ENCODE results near the gene TNFAIP2. TPM values are rescaled to one million over a fixed set of nuclear protein-coding genes. Genes with fewer than 3 reads are reported as not detected.

Gene TNFAIP2
- total and polyA plus RNA-seq, 4 donors = 65.6 to 519 (median 226) TPM

GRCh38 chr14:103091883-103092222, 31.4 kb upstream of the TNFAIP2 start:
- ATAC-seq (ENCODE audit: insufficient read depth, low FRiP score) = no peak
- peaks cover 0 to 20% (median 6%) of the 10 kb centered on the region in 5 donors for H3K4me1 ChIP-seq (ENCODE audit: control insufficient read depth in 5 of 5, insufficient read depth in 5 of 5, low read length in 5 of 5)
- H3K36me3 ChIP-seq (ENCODE audit: control insufficient read depth in 4 of 4, insufficient read depth in 4 of 4, low read length in 4 of 4) = no peaks in the 10 kb centered on the region
- H3K9ac ChIP-seq (ENCODE audit: insufficient read depth in 1 of 2, low read length in 2 of 2) = no peak overlapping the region
- H3K27ac ChIP-seq (ENCODE audit: low read depth in 1 of 2, low read length in 1 of 2) = peak overlapping the region in 1 of 2 donors; percentile 4
- peak overlapping the region; percentile 57 for H3K4me3 ChIP-seq
- WGBS, 2 donors = 57 to 59% methylated on average over 9 of the region's 9 CpGs
- no peak for TF ChIP-seq CTCF (IDR thresholded peaks at IDR 0.05; ENCODE audit: control extremely low read depth, extremely low read depth)
- H3K9me3 ChIP-seq (ENCODE audit: control insufficient read depth in 4 of 4, insufficient read depth in 3 of 4, low read length in 3 of 4) = peaks cover 0 to 2% (median 0%) of the 10 kb centered on the region in 4 donors
- no peak for DNase-seq
- peaks cover 0 to 4% (median 0%) of the 10 kb centered on the region in 3 donors for H3K27me3 ChIP-seq (ENCODE audit: control insufficient read depth in 3 of 3, insufficient read depth in 3 of 3, low read length in 2 of 3)

GRCh38 chr14:103093856-103094405, 29.3 kb upstream of the TNFAIP2 start:
- 76 to 85% methylated on average over 13 of the region's 13 CpGs for WGBS, 2 donors

GRCh38 chr14:103094406-103095209, 28.7 kb upstream of the TNFAIP2 start, which contains the start of gene EXOC3L4:
TSS of gene EXOC3L4 (plus strand) at chr14:103094725. CDS start at chr14:103100220, 5,495 bp downstream.
- Histone ChIP-seq H3K9me3 (ENCODE audit: control insufficient read depth in 4 of 4, insufficient read depth in 3 of 4, low read length in 3 of 4) (no peaks in the 10 kb centered on the region), H3K27ac (ENCODE audit: low read depth in 1 of 2, low read length in 1 of 2) (peak within 1 kb of the TSS in 1 of 2 donors; percentile 30), H3K9ac (ENCODE audit: insufficient read depth in 1 of 2, low read length in 2 of 2) (peak within 1 kb of the TSS in 1 of 2 donors; percentile 80), H3K27me3 (ENCODE audit: control insufficient read depth in 3 of 3, insufficient read depth in 3 of 3, low read length in 2 of 3) (no peaks in the 10 kb centered on the region), H3K4me1 (ENCODE audit: control insufficient read depth in 5 of 5, insufficient read depth in 5 of 5, low read length in 5 of 5) (peaks cover 0 to 25% (median 9%) of the 10 kb centered on the region in 5 donors), H3K4me3 (no peak within 1 kb of the TSS), H3K36me3 (ENCODE audit: control insufficient read depth in 4 of 4, insufficient read depth in 4 of 4, low read length in 4 of 4) (no peaks in the 10 kb centered on the region)
- peak; percentile 74 to 83 (median 82) for DNase-seq
- ATAC-seq (ENCODE audit: insufficient read depth, low FRiP score) = no peak
- TF ChIP-seq CTCF (IDR thresholded peaks at IDR 0.05; ENCODE audit: control extremely low read depth, extremely low read depth) = no peak
- 73 to 76% methylated on average over 21 to 23 of the region's 23 CpGs for WGBS, 2 donors

More at GRCh38 chr14:103093856-103094405, 29.3 kb upstream of the TNFAIP2 start:
- no peaks in the 10 kb centered on the region for H3K9me3 ChIP-seq (ENCODE audit: control insufficient read depth in 4 of 4, insufficient read depth in 3 of 4, low read length in 3 of 4)
- no peaks in the 10 kb centered on the region for H3K27me3 ChIP-seq (ENCODE audit: control insufficient read depth in 3 of 3, insufficient read depth in 3 of 3, low read length in 2 of 3)
- no peak for ATAC-seq (ENCODE audit: insufficient read depth, low FRiP score)
- no peaks in the 10 kb centered on the region for H3K36me3 ChIP-seq (ENCODE audit: control insufficient read depth in 4 of 4, insufficient read depth in 4 of 4, low read length in 4 of 4)
- no peak overlapping the region for H3K4me3 ChIP-seq
- peak overlapping the region in 1 of 2 donors; percentile 23 for H3K27ac ChIP-seq (ENCODE audit: low read depth in 1 of 2, low read length in 1 of 2)
- no peak for TF ChIP-seq CTCF (IDR thresholded peaks at IDR 0.05; ENCODE audit: control extremely low read depth, extremely low read depth)
- peaks cover 0 to 20% (median 7%) of the 10 kb centered on the region in 5 donors for H3K4me1 ChIP-seq (ENCODE audit: control insufficient read depth in 5 of 5, insufficient read depth in 5 of 5, low read length in 5 of 5)
- peak in 2 of 3 donors; percentile 41 to 46 for DNase-seq
- peak overlapping the region in 1 of 2 donors; percentile 80 for H3K9ac ChIP-seq (ENCODE audit: insufficient read depth in 1 of 2, low read length in 2 of 2)
